ENCODE results near the gene LRMDA.

GRCh38 chr10:75540357-75540966 is 109.0 kb downstream of the LRMDA start:
- no peak for TF ChIP-seq POLR2A (IDR thresholded peaks at IDR 0.05; ENCODE audit: insufficient read depth in 1 of 2, low read depth in 2 of 2, low read length in 2 of 2)
- TF ChIP-seq TAF1 (CRISPR knock-in tag; IDR thresholded peaks at IDR 0.05), result no peak
- no peak for TF ChIP-seq CTCF (CRISPR knock-in tag; IDR thresholded peaks at IDR 0.05)
- TF ChIP-seq MAFG (CRISPR knock-in tag; IDR thresholded peaks at IDR 0.05), result no peak
- no peak for TF ChIP-seq MXD1 (CRISPR knock-in tag; IDR thresholded peaks at IDR 0.05)
- no peak for TF ChIP-seq GPN1 (CRISPR knock-in tag; IDR thresholded peaks at IDR 0.05; ENCODE audit: borderline replicate concordance)
- no peak for TF ChIP-seq ATF6 (CRISPR knock-in tag; conservative IDR thresholded peaks at IDR 0.05)
- no peak for TF ChIP-seq ZNF629 (CRISPR knock-in tag; conservative IDR thresholded peaks at IDR 0.05)
- no peak for TF ChIP-seq MAZ (IDR thresholded peaks at IDR 0.05; ENCODE audit: borderline replicate concordance, low read depth, low read length)
- TF ChIP-seq MAZ (CRISPR knock-in tag; IDR thresholded peaks at IDR 0.05; ENCODE audit: low read depth), result no peak
- no peak for TF ChIP-seq NFE2L2 (IDR thresholded peaks at IDR 0.05; ENCODE audit: low read length)
- no peak for TF ChIP-seq ZNF687 (CRISPR knock-in tag; IDR thresholded peaks at IDR 0.05)

Measured in HepG2 (cell line).